ENCODE data around the gene MSI2. TPM values are rescaled to one million over a fixed set of nuclear protein-coding genes. Genes with fewer than 3 reads are reported as not detected.

MSI2 gene
- total RNA-seq, 2 donors from 2014 or later: 53.1 to 74.0 TPM

DNA sequence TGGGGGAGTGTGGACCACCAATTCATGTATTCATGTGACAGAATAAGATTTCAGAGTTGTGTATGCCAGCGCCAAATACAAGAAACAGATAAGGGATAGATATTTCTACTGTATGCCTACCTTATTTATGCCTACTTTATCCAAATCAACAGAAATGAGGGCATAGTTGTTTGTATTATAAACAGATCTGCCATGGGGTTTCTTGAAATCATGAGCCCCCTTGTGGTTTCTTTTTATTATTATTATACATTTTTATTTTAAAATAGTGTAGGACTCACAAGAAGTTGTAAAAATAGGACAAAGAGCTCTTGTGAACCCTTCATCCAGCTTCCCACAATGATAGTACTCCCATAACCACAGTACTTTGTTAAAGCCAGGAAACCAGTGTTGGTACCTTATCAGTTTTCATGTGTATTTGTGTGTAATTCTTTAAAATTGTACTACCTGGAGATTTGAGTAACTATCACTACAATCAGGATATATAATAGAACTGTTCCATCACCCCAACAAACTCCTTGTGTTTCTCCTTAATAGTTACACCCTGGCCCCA, 259.4 kb downstream of the MSI2 start:
- DNase-seq (ENCODE audit: low spot score): no peak
- H3K27ac ChIP-seq: no peak overlapping the region
- no peaks in the 10 kb centered on the region for H3K9me3 ChIP-seq
- no peaks in the 10 kb centered on the region for H3K27me3 ChIP-seq (replicated peaks; ENCODE audit: insufficient read depth)
- H3K4me3 ChIP-seq: no peak overlapping the region
- 97% methylated on average over 1 of the region's 1 CpG for WGBS
- no peaks in the 10 kb centered on the region for H3K4me1 ChIP-seq (replicated peaks)
- intact Hi-C loops (cut with DNase I): no loop called here
- H3K36me3 ChIP-seq: no peaks in the 10 kb centered on the region
- TF ChIP-seq POLR2A (IDR thresholded peaks at IDR 0.05): no peak
- TF ChIP-seq, protein P1, sequence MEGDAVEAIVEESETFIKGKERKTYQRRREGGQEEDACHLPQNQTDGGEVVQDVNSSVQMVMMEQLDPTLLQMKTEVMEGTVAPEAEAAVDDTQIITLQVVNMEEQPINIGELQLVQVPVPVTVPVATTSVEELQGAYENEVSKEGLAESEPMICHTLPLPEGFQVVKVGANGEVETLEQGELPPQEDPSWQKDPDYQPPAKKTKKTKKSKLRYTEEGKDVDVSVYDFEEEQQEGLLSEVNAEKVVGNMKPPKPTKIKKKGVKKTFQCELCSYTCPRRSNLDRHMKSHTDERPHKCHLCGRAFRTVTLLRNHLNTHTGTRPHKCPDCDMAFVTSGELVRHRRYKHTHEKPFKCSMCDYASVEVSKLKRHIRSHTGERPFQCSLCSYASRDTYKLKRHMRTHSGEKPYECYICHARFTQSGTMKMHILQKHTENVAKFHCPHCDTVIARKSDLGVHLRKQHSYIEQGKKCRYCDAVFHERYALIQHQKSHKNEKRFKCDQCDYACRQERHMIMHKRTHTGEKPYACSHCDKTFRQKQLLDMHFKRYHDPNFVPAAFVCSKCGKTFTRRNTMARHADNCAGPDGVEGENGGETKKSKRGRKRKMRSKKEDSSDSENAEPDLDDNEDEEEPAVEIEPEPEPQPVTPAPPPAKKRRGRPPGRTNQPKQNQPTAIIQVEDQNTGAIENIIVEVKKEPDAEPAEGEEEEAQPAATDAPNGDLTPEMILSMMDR (IDR thresholded peaks at IDR 0.05): no peak
- no peak for TF ChIP-seq POLR2AphosphoS5 (IDR thresholded peaks at IDR 0.05)

DNA sequence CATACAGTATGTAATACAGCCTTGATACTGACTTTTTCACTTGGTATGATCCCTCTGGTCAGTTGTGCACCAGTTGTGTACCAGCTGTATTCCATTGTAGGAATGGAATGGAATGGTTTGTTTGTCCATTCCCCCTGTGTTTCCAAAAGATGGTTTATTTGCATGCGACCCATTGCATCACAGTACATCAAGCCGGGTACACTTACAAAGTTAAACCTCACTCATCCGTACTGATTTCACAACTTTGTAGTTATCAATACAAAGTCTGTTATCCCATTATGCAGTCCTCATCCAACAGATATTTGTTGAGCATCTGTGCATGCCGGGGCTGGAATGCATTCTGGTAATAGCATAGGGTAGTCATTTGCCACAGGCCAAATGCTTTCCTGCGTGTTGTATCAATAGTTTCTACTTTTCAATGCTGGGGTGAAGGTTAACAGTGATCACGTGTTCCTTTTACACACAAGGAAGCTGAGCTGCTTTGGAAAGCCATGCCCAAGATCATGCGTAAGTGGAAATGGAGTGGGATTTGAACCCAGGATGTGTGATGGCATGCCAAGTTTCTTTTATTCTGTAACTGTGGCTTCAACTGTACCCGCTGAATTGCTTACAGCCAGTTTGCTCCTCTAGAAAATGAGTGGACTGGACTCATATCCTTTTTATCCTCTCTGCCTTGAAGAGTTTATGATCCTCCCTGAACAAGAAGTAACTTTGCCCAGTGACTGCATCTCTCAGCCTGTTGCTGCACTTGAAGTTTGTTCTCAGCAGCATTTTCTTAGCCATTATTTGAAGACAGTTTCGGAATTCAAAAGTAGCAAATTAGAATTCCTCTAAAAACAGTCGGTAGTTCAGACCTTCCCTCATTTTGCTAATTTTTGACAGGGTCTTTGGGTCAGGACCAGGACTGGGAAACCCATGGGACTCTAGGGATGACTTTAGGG, 260.2 kb downstream of the MSI2 start:
- TF ChIP-seq POLR2A (IDR thresholded peaks at IDR 0.05) (no peak), POLR2AphosphoS5 (IDR thresholded peaks at IDR 0.05) (no peak)
- TF ChIP-seq, protein P1 (IDR thresholded peaks at IDR 0.05): no peak
- Histone ChIP-seq H3K36me3 (no peaks in the 10 kb centered on the region), H3K9me3 (no peaks in the 10 kb centered on the region), H3K27me3 (replicated peaks; ENCODE audit: insufficient read depth) (no peaks in the 10 kb centered on the region), H3K4me1 (replicated peaks) (no peaks in the 10 kb centered on the region), H3K27ac (no peak overlapping the region), H3K4me3 (no peak overlapping the region)
- DNase-seq (ENCODE audit: low spot score): no peak
- WGBS: 88% methylated on average over 10 of the region's 10 CpGs
- intact Hi-C loops (cut with DNase I): no loop called here

DNA sequence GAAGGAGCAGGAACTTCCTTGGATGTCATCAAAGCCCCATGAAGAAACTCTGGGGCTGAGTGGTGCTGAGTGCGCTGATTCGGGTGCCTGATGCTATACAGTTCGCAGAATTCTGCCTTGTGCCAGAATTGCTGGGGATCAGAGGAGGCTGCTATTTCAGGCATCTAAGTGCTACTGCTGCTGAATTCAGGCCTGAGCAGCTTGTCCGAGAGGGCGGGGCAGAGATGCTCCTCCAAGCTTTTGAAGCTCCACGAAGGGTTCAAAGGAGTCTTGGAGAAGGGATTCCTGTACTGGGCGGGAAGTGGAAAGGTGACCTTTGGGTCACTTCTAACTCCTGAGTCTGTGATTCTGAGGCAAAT, 260.9 kb downstream of the MSI2 start:
- intact Hi-C loops (cut with DNase I): no loop called here

DNA sequence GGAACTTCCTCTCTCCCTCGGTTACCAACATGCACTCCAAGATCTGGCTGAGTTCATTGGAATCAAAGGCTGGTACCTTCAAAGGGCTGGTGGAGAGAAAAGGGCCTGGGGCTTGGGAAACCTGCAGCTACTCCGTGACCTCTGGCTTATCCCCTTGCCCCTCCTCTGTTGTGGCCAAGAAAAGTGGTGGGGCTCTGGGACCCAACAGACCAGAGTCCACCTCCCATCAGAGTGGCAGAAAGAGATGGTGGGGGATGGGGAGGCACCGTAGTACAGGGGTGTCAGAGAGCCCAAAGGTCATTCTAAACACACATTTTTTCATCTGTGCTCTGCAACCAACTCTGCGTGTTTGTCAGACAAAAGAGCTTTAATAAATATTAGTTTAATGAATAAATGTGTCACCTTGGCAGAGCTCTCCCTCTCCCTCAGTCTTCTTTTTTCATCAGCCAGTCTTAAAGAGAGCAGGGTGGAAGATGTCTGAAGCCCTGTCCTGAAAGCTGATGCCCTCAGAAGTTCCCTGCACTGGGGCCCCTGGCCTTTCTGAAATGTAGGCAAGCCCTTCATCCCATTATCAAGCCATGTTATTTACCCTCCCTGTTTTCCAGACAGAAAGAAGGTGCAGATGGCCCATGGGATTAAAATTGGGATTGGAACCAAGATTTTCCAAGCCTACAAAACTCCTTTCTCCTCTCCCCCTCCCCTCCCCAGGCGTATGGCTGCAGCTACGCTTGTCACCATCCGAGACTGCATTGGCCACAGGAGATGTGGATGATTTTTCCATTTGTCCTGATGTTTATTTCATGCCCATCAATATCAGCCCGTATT, 261.5 kb downstream of the MSI2 start:
- TF ChIP-seq, protein P1 (IDR thresholded peaks at IDR 0.05): no peak
- no peak for TF ChIP-seq POLR2A (IDR thresholded peaks at IDR 0.05)
- no peak for TF ChIP-seq POLR2AphosphoS5 (IDR thresholded peaks at IDR 0.05)
- no peak overlapping the region for H3K27ac ChIP-seq
- DNase-seq (ENCODE audit: low spot score): no peak
- WGBS: 76% methylated on average over 8 of the region's 8 CpGs
- intact Hi-C loops (cut with DNase I): no loop called here
- no peak overlapping the region for H3K4me3 ChIP-seq
- no peaks in the 10 kb centered on the region for H3K4me1 ChIP-seq (replicated peaks)
- H3K27me3 ChIP-seq (replicated peaks; ENCODE audit: insufficient read depth): no peaks in the 10 kb centered on the region
- no peaks in the 10 kb centered on the region for H3K36me3 ChIP-seq
- no peaks in the 10 kb centered on the region for H3K9me3 ChIP-seq

More for the DNA sequence above, 260.9 kb downstream of the MSI2 start:
- Histone ChIP-seq H3K9me3 (no peaks in the 10 kb centered on the region), H3K4me1 (replicated peaks) (no peaks in the 10 kb centered on the region), H3K4me3 (no peak overlapping the region), H3K36me3 (no peaks in the 10 kb centered on the region), H3K27ac (no peak overlapping the region), H3K27me3 (replicated peaks; ENCODE audit: insufficient read depth) (no peaks in the 10 kb centered on the region)
- no peak for DNase-seq (ENCODE audit: low spot score)
- no peak for TF ChIP-seq POLR2AphosphoS5 (IDR thresholded peaks at IDR 0.05)
- TF ChIP-seq POLR2A (IDR thresholded peaks at IDR 0.05): no peak
- TF ChIP-seq, protein P1 (IDR thresholded peaks at IDR 0.05): no peak
- 88% methylated on average over 7 of the region's 7 CpGs for WGBS
